ENCODE results near the gene SLC27A4.
A peak's percentile ranks its signal among the peaks of the same experiment; 100 is the strongest.
"Not testable (repeated sequence)": the region's sequence is repeated elsewhere in the genome, so short reads cannot be mapped to it uniquely, and the experiment has no call there.

The SLC27A4 gene

DNA sequence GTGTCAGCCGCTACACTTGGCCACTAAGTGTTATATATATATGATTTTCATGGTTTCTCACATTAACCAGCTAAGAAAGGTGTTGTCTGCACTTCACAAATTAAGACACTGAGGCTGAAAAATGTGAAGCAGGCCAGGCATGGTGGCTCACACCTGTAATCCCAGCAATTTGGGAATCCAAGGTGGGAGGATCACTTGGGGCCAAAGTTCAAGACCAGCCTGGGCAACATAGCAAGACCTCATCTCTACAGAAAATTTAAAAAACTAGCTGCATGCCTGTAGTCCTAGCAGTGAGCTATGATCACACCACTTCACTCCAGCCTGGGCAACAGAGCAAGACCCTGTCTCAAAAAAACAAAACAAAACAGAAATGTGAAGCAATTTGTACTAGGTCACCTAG lies 15.9 kb upstream of the SLC27A4 start:
- DNase-seq = no peak

DNA sequence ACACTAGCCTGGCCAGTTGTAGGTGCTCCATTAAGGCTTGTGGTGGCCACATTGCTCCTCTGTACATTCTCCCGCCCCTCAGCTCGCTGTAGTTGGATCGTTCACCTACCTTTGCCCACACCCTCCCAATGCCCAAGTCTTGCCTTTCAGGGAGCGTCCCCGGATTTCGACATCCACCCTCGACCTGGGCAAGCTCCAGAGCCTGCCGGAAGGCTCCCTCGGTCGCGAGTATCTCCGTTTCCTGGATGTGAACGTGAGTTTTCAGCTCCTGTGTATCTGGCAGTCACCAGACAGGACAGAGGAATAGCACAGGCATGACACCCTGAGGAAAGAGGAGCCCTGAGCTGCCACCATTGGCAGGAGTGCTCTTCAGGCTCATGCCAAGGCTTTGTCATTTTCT lies 14.7 kb upstream of the SLC27A4 start:
- DNase-seq = no peak

DNA sequence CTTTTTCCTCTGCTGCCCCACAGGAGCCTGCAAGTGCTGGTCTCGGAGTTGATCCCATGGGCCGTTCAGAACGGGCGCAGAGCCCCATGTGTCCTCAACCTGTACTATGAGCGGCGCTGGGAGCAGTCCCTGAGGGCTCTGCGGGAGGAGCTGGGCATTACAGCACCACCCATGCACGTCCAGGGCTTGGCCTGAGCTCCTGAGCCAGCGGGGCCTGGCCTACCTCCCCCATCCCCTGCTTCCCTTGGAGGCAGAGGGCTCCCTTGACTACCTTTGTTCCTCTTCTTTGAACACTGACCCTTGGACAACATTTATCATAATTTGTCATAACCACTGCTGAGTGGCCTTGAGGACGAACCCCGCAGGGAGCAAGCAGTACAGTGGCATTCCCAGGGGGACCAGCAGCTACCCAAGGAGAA lies 6.9 kb upstream of the SLC27A4 start:
- no peak for DNase-seq

DNA sequence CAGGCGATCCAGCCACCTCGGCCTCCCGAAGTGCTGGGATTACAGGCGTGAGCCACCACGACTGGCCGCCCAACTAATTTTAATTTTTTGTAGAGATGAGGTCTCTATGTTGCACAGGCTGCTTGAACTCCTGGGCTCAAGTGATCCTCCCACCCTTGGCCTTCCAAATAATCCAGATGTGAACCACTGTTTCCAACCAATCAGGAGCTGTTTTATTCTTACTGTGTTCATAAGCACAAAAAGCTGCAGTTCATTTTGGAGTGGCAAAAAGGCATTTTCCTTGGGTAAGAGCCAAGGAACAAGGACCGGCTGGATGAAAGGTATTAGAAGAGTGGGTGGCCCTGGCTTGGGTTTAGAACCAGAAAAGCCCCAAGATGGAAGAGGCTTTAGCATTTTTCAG lies 5.2 kb upstream of the SLC27A4 start:
- no peak for DNase-seq

DNA sequence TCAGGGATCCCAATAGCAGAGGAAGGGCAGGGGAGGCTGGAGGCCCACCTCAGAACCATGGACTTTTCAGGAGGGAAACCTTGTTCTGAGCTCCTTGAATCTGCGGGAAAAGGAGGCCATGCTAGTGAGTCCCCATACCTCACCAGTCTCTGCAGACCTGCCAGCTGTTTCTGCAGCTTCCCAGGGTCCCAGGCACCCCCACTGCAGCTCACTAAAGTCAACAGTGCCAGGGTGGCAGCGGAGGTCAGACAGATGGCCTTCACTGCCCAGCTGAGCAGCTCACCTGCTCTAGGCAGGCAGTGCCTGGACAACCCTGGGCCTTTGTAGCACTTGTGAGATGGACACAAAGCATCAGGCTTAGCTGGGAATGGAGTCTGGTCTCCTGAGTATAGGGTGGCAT lies 4.4 kb upstream of the SLC27A4 start:
- no peak for DNase-seq

DNA sequence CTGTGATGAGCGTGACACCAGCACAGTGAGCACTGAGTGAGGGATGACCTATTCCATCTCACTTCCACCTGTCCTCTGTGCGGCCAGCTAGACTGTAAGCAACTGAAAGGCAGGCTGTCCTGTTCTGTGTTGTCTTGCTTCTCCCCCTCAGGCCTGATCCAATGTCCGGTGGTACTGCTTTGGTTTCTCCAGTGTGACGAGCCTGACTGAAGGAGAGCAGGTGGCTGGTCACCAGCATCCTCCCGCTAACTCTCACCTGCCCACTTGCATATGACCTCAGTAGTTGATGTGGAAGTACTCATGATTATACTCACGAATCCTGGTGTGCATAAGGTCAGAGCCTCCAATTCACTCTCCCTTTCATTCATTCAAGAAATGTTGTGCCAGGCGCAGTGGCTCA lies 2.4 kb upstream of the SLC27A4 start:
- no peak for DNase-seq

DNA sequence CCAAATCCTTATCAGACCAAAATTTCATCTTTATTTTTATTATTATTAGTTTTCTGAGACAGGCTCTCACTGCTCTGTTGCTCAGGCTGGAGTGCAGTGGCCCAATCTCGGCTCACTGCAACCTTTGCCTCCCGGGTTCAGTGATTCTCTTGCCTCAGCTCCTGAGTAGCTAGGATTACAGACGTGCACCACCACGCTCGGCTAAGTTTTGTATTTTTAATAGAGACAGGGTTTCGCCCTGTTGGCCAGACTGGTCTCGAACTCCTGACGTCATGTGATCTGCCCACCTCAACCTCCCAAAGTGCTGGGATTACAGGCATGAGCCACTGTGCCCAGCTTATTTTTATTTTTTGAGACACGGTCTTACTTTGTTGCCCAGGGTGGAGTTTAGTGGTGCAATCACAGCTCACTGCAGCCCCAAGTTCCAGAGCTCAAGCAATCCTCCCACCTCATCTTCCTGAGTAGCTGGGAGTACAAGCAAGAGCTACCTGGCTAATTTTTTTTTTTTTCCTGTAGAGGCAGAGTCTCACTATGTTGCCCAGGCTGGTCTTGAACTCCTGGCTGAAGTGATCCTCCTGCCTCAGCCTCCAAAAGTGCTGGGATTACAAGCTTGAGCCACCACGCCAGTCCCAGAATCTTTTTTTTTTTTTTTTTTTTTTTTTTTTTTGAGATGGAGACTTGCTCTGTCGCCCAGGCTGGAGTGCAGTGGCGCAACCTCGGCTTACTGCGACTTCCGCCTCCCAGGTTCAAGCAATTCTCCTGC lies 1.3 kb upstream of the SLC27A4 start:
- not testable (repeated sequence) for DNase-seq

DNA sequence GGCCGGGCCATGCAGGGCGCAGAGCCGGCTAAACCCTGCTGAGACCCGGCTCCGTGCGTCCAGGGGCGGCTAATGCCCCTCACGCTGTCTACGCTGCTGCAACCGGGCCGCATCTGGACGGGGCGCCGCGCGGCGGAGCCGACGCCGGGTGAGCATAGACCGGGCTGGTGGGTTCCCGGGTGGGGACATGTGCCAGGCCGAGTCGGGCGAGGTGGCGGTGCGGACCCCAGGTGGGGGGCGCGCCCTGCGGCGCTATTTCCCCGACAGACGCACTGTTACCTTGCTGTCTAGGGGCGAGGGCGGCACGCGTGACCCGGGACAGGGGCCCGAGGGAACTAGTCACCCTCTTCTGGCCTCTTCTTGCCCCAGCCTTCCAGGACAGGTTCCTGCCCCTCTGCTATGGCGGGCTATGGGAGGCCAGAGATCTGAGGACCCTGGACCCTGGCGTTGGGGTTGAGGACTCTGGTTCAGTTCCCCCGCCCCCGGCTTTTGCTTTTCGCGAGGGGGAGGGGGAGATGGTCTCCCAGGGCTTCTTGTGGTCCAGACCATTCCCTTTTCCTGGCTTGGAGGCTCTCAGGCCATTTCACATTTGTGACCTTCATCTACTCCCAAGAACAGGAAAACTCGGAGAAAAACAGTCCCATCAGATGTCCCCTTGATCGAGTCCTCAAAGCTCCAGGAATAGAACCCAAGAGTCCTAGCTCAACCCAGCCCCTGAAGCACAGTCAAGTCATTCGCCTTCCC lies 536 bp downstream of the SLC27A4 start:
- no peak for DNase-seq

DNA sequence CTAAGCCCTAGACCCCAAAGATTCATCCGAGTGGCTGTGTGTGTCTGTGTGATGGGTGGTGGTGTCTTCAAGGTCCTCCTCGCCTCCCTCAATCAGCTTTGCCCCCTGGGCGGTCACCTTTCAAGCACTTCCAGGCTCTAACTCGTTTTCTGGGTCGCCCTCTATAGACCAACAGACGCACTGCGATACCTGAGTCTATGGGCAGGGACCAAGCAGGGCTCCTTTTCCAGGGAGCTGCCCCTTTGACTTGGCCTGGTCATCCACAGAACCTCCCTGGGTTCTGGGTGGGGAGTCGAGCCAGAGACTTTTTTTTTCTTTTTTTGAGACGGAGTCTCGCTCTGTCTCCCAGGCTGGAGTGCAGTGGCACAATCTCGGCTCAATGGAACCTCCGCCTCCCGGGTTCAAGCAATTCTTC lies 1.1 kb downstream of the SLC27A4 start:
- DNase-seq = peak; percentile 46

DNA sequence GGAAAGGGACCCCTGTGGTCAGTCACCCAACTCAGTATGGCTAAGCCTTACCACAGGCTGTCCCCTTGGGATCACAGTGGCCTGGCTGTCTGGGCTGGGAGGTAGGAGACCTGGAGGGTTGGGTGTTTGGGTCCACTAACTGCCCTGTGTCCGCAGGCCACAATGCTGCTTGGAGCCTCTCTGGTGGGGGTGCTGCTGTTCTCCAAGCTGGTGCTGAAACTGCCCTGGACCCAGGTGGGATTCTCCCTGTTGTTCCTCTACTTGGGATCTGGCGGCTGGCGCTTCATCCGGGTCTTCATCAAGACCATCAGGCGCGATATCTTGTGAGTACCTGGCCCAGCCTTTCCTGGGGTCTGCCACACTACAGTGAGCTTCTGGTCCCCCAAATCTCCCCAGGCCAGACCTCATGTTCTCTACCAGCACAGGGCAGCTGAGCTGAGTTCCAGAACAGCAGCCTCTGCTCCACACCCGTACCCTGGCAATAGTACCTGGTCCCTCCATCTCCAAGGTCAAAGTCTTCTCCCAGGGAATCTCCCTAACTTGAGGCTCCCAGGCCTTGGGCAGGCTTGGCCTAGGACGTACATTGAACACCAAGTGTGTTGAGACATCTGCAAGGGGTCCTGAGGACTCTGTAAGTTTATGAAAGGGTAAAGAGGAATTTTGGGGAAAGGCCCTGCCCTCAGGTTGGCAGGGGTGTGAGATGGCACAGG lies 2.8 kb downstream of the SLC27A4 start:
- DNase-seq = no peak

DNA sequence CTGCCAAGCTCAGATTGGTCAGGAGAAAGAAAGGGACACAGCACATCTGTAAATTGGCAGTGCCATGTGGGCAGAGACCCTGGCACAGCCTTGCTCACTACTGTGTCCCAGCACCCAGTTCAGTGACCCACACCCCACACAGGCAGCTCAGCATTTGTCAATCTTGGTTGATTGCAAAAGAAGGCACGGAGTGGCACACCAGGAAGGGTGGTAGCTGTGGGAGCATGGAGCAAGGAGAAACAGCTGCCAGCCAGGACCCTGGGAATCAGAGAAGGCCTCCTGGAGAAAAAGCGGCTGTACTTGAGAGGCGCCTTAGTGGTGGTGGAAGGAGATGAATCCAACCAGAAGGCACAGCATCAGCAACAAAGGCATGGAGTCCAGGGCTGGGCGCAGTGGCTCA lies 3.5 kb downstream of the SLC27A4 start:
- no peak for DNase-seq

DNA sequence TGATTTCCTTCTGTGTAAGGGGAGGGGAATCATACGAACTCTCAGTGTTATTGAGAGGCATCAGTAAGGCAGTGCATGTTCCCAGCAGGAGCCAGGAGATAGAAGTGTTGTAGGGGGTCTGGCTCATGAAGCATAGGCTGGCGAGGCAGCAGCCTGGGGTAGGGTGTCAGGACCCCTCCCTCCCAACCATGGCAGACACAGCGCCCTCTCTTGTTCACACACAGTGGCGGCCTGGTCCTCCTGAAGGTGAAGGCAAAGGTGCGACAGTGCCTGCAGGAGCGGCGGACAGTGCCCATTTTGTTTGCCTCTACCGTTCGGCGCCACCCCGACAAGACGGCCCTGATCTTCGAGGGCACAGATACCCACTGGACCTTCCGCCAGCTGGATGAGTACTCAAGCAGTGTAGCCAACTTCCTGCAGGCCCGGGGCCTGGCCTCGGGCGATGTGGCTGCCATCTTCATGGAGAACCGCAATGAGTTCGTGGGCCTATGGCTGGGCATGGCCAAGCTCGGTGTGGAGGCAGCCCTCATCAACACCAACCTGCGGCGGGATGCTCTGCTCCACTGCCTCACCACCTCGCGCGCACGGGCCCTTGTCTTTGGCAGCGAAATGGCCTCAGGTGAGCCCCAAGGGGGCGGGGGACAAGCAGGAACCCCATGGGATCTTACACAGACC lies 4.7 kb downstream of the SLC27A4 start:
- no peak for DNase-seq

DNA sequence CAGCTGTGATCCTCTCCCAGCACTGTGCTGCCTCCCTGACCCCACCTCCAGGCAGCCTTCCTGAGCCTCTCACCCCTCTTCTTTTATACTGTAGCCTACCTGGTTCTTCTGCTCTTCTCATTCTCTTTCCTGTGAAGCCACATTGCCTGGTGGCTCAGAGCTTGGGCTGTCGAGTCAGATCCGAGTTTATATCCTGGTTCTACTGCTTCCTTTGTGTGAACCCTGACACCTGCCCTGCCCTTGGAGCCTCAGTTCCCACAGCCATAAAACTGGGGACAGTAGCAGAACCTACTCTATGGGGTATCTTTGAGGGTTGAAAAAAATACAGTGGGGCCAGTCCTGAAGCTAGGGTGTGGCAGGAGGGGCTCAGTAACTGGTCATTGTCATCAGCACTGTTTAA lies 8.8 kb downstream of the SLC27A4 start:
- DNase-seq = no peak

DNA sequence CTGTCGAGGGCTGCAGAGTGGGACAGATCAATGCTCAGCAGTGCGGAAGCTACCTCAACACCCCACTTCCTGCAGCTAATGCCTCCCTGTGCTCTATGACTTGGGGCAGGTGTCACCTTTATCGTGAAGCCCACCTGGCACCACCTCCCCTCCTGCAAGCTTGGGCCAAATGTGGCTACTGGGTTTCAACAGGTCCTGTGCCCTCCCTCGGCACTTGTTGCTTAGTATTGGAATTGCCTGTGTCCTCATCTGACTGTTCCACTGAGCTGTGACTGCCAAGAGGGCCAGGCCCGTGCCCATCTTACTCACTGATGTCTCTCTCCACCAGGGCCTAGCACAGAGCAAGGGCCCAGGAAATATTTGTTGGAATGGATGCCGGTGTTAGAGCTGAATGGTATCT lies 9.4 kb downstream of the SLC27A4 start:
- no peak for DNase-seq

DNA sequence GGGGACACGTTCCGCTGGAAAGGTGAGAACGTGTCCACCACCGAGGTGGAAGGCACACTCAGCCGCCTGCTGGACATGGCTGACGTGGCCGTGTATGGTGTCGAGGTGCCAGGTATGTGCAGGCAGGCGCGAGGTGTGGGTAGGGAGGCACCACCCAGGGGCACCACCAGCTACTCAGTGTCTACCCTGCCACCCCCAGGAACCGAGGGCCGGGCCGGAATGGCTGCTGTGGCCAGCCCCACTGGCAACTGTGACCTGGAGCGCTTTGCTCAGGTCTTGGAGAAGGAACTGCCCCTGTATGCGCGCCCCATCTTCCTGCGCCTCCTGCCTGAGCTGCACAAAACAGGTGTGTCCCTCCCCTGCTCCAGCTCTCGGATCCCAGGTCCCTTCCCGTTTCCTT lies 15.1 kb downstream of the SLC27A4 start:
- DNase-seq = no peak

DNA sequence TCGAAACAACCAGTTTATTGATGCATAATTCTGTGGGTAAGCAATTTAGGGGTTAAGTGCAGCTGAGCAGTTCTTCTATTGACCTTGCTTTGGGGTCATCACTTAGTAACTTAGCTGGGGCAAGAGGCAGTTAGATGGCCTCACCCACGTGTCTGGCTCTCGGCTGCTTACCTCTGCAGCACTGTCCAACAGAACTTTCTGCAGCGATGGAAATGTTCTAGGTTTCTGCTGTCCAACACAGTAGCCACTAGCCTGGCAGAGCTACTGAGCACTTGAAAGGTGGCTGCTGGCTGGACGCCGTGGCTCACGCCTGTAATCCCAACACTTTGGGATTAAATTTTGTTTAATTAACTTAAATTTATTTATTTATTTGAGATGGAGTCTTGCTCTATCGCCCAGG lies 17.8 kb downstream of the SLC27A4 start:
- DNase-seq = no peak

DNA sequence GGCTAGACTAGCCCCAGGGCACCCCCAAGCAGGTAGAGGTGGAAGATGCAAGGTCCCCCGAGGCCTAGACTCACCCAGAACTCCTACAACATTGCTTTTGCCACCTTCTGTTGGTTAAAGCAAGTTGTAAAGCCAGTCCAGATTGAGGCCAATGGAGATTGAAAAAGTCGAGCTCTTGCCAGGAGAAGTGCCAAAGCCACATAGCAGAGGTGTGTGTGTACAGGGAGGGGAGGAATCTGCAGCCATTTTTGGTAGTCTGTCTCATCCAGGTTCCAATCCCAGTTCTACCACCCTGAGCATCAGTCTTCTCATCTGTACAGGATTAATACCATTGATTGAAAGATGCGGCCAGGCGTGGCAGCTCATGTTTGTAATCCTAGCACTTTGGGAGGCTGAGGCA lies 18.5 kb downstream of the SLC27A4 start:
- DNase-seq = no peak

DNA sequence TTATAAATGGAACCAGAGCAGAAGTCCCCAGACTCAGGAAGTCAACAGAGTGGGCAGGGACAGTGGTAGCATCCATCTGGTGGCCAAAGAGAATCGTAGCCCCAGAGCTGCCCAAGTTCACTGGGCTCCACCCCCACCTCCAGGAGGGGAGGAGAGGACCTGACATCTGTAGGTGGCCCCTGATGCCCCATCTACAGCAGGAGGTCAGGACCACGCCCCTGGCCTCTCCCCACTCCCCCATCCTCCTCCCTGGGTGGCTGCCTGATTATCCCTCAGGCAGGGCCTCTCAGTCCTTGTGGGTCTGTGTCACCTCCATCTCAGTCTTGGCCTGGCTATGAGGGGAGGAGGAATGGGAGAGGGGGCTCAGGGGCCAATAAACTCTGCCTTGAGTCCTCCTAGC lies 20.5 kb downstream of the SLC27A4 start:
- no peak for DNase-seq

DNA sequence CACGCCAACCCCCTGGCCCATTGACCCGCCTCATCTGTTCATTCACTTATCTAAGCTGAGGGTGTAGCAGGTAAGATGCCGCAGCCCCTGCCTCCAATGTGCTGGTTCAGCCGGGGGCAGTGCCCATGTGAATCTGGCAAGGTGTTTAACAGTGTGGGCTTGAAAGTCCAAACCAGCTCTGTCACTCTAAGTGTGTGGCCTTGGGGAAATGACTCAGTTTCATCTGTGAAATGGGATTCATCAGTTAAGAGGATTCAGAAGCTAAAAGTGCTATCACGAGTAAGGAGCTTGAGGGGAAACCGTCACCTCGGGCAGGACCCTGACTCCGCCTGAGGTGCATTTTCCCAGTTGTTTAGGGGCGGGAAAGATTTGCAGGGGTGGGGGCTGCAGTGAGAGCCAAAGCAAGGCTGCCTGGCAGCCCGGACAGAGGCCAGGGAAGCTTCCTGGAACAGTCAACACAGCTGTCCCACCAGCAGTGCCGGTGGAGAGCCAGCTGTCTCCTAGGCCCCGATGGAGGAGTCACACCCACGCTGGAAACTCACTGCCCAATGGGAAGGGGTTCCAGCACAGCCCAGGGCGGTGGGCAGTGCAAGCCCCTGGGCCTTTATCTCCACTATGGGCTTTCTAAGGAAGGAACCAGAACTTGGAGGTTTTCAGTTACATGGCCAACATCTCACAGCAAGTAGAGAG lies 21.1 kb downstream of the SLC27A4 start:
- no peak for DNase-seq

DNA sequence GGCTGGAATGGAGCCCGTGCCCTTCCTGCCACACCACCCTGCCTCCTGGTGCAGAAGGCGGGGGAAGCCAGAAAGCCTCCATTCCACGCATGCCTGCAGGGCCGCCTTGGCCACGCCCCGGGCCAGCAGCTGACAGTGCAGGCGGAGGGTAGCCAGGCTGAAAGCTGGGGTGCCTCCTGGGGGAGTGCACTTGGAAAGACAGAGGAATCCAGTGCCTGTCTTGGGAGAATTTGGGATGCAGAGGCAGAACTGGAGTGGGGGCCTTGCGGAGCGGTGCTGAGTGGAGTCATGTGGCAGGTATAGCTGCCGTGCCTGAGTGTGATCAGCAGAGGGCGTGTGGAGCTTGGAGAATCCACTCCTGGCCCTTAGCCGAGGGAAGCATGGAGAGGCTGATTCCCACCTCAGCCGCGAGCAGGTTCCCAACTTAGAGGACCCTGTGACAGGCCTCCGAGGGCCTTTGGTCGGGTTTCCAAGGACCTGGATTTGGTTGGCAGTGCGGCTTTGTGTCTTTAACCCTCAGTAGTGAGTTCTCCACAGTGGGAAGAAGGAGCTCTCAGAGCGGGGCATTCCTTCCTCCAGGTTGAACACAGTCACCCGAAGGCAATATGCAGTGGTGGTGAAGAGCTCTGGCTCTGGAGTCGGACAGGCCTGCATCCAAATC lies 21.8 kb downstream of the SLC27A4 start:
- DNase-seq = peak; percentile 53

DNA sequence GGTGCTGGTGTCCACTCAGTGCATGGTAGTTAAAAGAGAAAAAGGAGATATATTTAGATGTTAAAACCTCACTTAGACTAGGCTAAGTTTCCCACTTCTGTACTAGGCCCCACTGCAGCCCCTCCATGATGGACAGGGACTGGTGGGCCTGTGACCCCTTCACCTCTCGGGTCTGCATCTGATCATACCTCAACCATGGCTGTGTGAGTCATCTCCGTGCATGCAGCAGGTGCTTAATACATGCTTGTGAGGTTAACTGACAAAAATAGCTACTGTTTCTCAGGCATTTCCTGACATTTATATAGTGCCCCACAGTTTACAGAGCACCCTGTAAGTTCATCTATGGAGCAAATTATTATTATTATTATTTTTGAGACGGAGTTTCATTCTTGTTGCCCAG lies 22.4 kb downstream of the SLC27A4 start:
- no peak for DNase-seq

DNA sequence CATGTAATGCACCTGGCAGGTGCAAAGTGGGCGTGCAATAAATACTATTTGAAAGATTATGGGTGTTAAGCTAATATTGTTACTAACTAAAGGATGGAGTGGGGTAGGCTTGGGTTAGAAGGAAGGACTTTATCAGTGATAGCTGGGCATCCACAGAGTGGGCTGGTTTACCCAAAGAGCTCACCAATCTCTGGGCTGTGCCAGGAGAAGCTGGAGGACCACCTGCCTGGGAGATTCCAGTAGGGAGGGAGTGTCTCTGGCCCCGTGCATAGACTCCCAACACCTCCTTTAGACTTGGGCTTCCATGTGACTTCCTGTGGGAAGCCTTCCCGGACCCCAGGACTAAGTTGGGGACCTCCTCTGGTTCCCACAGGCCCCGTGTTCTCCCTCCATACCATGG lies 25.2 kb downstream of the SLC27A4 start:
- no peak for DNase-seq

Measured in T-helper 9 cell (primary cell).